Stimulated activated CD4-positive, alpha-beta T cell treated with anti-CD3 and anti-CD28 coated beads, Interleukin-2, amount 100 ng/mL, for 4 hours (primary cell): ENCODE data around the gene MRPS27.
A peak's percentile ranks its signal among the peaks of the same experiment; 100 is the strongest.

Experiments
- DNase-seq: peaks from one replicate; pipeline ENCODE4 v3.0.0-alpha.2; 2020; ENCODE audit warnings: low read depth

MRPS27 gene

DNA sequence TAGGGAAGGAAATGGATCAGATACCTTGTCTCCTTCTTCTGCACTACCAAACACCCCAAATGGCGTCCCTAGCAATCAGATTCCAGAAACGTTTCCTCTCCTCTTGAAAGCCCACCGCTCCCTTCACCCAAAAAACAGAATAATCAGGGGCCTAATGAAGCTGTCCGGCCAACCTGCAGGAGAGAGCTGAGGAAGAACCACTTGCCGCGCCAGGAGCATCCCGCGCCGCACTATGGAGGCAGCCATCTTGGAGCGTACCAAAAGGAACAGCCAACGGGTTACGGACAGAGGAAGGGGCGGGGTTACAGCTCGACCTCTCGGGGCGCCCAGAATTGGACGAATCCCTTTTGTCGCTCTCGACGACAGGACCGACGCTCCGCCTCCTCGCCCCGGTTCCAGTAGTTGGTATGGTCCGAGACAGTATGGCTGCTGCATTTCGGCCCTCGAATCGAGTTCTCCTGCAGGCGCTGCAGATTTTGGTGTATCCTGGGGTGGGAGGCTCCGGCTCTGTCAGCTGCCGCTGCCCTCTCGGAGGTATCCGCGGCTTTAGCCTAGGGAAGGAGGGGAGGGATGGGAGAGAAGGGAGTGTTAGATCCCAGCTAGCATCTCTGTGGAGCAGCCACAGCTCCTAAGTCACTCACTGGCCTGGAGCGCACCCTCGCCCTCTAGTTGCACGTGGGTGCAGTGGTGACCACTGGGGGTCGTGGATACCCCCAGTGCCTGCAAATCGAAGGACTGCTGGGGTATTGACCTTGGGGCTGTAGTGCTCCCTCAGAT, at the start of gene MRPS27, which contains the start of gene PTCD2:
Gene MRPS27, minus strand, starts transcription at position 265 of the 777 bp plus-strand sequence. Its CDS starts 19 bp downstream, at position 246.
Gene PTCD2, plus strand, starts transcription at position 398 of the 777 bp plus-strand sequence. Its CDS starts 10 bp downstream, at position 408.
- peak; percentile 94 for DNase-seq

DNA sequence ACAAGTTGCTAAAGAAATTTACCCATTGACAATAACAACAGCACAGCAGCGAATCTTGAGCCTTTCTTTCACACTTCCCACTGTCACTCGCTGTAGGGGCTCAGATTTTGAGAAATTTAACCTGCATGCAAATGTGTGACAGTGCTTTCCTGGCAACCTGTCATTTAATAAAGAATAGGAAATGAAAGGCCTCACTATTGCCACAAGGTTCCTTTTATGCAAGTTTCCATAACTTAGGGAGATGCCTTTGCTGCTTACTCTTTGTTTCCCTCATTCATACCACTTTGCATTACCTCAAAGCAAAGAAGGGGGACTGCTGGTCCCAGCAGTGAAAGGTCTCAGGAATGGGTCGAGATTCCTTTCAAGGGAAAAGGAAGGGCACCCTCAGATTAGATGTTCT, 49.7 kb upstream of the MRPS27 start:
- no peak for DNase-seq

DNA sequence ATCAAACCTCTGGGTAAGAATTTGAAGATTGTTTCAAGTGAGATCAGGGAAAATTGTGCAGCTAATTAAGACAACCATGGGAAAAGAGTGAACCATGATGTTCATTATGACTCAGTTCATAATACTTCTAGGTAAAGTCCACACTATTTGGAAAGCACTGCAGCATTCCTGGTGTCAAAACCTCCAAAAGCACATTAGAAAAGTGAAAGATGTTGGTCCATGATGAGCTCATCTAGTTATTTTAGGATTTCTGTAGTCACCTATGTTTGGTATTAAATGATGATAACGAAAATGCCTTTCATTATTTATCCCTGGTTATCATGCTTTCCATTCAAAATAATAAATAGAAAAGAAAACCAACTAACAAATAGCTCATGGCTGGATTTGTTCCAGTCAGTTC, 49.3 kb upstream of the MRPS27 start:
- DNase-seq = no peak

DNA sequence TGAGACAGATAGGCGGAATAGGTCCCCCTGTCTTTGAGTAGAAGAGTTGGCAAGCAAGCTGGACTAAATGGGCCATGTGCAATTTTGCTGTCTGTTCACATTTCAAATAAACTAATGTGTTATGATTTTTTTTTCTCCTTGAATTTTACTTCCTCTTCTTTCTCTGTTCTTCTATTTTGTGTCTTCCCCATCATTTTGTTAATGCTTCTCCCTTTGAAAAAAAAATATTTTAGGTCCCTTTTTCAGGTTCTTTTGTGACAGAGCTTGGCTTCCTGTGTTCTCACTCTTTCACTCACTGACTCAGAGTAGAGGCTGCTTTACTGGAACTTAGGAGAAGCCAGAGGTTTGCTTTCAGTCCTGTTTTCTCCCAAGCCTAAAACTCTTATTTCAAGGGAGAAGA, 48.2 kb upstream of the MRPS27 start:
- no peak for DNase-seq

DNA sequence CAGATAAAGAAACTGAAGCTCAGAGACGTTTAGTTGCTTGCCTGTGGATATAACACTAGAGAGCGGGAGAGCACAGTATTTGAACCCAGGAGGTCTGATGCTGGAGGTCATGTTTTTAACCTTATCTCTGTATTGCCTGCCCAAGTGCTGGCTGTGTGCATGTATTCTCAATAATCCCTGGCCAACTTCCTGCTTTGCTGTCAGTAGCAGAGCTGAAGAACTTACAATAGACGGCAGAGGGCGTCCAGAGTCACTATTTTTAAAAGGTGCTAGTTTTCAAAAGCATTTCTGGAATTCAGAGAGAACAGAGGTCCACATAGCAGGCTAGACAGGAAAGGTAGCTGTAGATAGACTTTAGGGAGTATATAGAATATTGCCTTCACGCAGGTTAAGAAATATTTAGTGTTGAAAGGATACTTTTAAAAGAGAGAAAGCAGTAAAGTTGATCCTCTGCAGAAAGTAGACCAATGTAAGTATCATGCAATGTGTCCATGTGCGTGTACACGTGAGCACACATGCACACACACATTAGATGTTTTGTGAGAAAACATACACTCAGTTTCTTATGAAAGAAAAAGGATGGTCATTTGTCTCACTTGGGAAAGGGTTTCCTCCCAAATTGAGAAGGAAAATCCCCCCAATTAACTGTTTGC, 46.4 kb upstream of the MRPS27 start:
- no peak for DNase-seq

DNA sequence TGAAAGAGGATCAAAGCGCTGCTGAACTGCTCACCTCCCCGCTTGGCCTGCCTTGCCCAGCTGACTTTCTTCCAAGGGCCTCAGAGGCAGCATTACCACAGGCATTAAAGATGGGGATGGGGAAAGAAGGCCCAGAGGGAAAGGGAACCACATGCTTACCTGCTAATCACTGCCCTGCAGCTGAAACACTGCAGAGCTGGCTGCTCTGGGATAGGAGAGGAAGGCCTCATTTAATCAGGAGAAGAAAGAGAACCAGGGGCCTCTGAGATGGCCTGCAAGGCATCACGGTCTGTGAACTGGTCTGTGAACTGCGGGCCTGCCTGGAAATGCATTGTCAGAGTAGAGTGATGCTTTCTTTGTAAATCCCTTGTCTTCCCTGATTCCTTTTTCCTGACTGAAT, 44.9 kb upstream of the MRPS27 start:
- no peak for DNase-seq

DNA sequence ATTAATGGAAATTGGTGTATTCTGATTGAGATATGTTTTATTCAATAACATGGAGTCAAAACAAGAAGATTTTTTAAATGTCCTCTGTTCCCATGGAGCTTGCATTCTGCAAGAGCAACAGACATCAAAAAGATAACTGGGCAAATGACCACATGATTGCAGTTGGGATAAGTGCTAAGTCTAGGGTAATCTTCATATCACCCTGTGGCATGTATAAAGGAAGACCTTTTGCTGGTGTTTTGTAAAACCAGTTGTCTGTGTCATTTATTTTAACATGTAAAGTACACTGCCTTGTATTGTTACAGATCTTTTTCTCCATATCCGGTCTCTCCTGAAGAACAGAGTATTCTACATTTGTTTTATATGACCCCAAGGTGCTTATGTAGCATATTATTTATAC, 44.1 kb upstream of the MRPS27 start:
- no peak for DNase-seq

DNA sequence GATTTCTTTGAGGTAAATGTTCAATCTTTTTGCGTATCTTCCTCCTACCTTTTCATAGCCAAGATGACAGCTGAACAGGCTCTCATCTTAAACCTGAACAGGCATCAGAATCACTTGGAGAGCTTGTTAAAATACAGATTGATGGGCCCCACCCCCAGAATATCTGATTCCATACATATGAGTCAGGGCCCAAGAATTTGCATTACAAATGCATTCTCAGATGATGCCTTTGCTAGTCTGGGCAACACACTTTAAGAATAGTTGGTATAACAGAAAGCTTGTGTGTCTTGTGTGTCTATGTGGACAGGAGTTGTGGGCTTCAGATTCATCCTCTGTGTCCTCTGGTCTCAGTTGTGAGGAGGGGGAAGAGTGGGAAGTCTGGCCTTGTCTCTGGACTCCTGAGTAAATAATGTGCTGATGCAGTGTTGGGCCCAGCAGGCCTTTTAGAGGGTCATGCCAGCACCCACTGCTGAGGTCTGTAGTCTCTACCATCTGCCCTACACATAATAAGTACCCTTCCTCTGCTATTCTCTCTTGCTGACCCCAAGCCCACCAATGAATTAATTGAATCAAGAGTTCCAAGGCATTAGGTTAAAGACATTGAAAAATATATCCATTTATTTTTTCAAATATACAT, 43.2 kb upstream of the MRPS27 start:
- no peak for DNase-seq

DNA sequence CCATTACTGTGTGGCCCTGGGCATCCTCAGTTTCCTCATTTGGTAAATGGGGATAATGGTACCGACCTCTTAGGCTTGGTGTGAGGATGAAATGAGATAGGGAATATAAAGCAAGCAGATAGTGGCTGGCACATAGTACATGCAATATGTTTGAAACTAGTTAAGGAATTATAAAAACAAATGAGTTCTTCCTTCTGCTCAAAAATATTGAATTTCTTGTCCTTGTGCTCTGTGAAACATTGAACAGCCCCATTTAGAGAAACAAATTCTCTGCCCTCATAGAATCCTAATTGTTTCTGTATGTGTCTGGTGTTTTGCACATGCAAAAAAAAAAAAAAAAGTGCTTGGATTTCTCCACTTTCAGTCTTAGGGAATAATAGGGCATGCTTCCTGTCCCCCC, 39.8 kb upstream of the MRPS27 start:
- no peak for DNase-seq

DNA sequence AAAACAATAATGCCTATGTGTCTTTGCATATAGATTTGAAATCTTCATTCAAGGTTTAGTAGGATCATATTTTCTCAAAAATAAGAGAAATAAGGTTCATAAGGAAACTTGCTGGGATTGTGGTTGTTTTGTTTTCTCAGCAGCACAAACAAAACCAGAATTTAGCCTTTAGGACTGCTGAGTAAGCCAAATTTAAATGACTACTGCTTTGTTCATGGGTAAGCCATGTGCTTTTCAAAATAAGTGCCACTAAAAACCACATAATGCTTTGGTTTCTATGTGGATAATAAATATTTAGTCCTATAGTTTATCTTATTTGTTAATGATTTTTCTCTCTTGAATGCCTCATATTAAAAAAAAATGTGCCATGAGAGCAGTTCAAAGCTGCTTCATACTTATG, 38.9 kb upstream of the MRPS27 start:
- no peak for DNase-seq

DNA sequence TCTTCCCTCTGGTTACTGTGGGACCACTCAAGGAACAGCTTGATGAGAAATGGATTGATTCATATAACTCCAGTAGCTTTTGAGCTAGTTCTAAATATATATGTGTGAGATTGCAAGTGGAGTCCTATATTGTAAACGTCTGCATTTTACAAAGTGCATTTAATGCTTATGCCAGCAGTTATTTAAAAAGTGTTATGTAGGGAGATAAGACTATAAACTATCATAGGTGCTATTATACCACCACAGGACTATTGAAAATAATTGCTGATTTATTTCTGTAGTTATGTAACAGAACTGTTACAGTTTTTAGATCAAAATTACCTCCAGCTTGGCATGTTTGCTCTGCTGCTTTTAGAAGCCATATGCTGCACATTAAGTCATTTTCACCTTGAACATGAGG, 36.3 kb upstream of the MRPS27 start:
- no peak for DNase-seq

DNA sequence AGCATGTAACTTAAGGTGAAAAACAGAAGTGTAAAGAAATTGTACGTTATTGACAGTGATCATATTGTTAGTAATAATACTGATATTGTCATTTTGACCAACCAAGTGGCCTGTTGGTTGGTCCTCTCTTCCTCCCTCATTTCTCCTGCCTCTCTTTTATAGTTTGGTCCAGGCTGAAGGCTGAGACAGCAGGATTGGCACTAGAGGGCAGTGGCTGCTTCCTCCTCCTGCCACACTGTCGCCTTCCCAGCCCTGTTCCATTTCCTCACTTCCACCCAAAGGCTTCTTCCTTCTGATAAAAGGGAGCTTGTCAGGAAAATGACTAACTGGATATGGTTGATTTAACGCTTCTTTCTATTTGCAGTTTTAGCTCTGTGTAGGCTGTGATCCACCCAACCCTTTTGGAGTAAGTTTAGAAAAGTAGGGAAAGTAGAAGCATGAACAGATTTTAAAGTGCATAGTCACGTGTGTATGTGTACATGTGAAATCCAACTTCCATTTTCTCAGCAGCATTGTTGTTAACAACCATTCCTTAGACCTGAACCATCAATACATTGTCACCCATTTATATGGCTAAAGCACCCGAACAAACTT, 35.8 kb upstream of the MRPS27 start:
- no peak for DNase-seq

DNA sequence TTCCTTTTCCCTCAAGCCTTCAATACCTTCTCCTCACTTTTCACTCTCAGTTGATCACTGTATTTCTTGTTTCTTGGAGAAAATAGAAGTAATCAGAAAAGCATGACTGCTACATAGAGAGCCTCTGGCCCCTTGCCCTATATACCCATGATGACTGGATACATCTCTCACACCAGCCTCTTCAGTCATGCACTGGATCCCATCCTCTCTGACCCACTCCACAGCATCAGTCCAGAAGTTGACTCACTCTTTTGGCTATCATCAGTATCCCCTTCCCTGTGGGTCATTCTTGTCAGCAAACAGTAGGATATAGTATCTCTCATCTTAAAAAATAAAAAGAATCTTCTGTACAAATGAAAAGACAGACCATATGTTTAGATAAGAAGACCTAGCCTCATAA, 33.0 kb upstream of the MRPS27 start:
- no peak for DNase-seq

DNA sequence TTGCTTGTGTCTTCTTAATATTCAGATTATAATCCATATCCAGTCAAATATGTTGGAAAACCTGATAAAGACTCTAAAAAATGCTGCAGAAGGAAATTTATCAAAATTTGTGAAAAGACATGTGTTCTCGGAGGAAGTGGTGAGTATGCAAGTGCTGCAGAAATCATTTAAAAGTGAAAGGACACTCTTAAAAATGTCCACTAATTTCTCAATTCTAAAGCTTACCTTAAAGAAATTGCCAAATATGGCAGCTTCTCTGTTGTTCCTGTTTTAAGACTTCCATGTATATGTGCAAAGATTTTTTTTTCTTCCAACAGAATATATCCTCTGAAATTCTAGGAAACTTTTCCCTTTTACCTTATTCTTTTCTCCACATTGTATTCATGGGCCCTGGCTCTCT, 32.6 kb upstream of the MRPS27 start:
- no peak for DNase-seq

DNA sequence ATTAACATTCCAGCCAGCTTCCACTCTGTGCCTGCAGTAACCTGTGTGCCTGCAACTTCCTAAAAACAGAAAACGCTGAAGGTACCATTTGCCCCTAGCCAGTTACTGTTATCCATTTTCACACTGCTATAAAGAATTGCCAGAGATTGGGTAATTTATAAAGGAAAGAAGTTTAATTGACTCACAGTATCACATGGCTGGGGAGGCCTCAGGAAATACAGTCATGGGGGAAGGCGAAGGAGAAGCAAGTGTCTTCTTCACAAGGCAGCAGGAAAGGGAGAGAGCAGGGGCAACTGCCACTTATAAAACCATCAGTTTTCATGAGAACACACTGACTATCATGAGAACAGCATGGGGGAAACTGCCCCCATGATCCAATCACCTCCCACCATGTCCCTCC, 31.3 kb upstream of the MRPS27 start:
- no peak for DNase-seq

DNA sequence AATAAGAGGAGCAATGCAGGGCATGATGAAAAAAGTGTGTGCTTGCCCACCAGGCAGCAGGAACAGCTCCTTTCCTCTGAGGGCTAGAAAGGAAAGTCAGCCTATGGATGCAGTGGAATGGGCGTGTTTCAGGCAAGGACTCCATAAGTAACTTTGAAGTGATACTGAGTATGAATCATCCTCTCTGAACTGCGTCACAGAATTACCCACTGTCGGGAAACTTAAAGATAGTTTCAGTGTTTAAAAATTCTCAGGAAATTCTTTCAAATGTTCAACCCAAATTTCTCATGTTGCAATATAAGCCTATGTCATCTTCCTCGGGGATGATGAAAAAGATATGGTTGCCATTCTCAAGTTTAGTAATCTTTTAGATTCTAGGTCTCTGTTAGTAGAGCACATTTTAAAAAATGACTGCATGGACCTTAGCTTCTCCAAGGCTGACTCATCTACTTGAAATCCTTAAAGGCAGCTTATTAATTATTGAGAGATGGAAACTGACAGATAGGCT, 27.8 kb upstream of the MRPS27 start:
- no peak for DNase-seq

DNA sequence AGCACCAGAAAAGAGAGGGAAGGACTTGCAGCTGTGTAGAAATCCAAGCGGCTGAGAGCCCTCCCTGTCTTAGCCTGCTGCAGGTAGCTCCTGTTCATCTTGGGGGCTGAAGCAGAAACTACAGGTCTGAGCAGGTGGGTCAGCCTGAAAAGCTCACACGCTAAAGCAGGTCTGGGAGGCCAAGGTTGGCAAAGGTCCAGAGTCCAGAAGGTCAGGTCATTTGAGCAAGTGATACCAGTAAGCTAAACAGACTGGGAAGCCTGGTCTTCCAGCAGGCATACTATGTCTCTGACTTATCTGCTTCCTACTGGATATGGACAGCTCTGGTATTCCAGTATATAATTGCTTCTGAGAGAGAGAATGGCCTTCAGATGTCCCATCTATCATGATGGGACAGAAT, 26.4 kb upstream of the MRPS27 start:
- no peak for DNase-seq

DNA sequence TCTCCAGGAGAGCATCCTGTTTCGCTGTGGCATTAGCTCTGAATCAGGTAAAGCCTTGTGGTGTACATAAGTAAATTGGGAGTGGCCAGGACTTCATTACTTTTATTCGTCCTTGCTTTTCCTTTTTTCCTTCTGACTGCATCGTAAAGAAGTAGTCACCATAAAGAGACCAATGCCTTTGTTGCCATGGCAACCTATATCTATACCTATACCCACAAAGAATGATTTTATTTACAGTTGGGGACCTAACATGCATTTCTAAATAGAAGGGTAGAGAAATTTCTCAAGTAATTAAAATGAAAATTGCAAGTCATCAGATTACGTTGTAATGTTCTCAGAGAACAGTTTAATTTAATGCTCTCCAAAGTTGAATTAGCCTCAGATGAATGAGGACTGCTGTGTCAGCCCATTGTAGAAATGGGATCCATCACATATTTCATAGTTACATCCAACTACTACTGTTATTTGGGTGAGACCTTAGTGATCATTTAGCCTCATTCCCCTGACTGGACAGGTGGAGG, 18.7 kb upstream of the MRPS27 start:
- no peak for DNase-seq

DNA sequence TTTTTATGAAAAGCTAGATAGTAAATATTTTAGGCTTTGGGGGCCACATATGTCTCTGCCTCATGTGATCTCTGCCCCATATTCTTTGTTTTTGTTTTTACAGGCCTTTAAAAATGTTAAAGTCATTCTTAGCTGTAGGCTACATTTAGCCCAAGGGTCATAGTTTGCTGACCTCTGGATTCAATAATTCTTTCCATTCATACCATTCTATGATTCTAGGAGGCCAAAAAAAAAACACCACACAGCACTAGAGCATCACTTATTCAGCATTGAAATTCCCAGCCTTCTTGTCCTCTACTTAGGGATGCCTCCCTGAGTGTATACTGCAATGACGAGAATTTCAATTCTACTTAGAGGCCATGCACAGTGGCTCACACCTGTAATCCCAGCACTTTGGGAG, 17.1 kb upstream of the MRPS27 start:
- no peak for DNase-seq

DNA sequence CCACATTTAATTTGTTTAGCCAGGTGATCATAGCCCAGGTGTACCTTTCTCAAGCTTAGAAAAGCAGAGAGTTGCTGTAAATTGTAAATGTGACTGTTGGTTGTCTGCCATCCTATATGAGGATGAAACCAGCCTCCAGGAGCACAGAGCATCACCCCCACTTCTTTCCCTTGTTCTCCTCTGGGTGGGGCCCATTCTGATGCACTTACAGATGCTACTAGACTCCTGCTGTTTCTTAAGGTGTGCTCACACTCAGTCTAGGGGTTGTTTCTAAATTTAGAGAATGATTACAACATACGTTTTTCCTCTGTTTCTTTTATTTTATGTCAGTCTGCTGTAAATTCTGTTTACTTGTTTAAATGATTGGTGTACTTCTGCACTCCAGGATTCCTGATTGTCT, 10.7 kb upstream of the MRPS27 start:
- no peak for DNase-seq

DNA sequence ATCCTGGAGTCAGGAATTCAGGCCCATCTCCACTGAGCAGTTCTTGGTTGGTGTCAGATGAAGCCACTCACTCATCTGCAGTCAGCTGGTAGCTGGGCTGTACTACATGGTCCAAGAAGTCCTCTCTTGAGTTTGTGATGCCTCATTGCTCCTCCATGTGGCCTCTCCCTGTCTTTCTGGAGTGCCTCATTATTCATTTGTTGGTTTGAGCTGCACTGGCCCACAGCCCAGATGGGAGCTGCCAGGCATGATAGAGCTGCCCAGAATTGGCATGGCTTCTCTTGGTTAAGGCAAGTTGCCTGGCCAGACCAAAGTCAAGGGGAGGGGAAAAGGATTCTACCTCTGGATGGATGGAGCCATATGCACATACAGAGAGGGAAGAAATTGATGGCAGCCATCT, 8.1 kb upstream of the MRPS27 start:
- DNase-seq = no peak

DNA sequence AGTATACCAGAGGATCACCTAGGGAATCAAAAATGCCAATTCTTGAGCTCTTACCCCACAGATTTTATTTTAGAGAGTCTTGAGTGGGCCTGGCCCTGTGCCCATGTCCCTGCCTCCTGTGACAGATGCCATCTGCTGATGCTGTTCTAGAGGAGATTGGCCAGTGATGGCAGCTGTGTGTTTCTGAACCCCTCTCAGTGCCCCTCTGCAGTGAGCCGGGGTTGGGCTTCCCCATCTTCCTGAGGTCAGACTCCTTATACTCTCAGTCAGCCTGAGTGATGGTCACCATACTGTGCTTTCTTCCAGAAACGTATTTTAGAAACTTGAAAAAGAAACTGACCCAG, 6.2 kb upstream of the MRPS27 start:
- no peak for DNase-seq
